Measurements from ENCODE around the gene XPO5. TPM values are rescaled to one million over a fixed set of nuclear protein-coding genes. Genes with fewer than 3 reads are reported as not detected.
"Not testable (repeated sequence)": the region's sequence is repeated elsewhere in the genome, so short reads cannot be mapped to it uniquely, and the experiment has no call there.

XPO5 gene
- total and polyA plus RNA-seq, 4 donors = 27.4 to 48.9 (median 40.4) TPM

DNA sequence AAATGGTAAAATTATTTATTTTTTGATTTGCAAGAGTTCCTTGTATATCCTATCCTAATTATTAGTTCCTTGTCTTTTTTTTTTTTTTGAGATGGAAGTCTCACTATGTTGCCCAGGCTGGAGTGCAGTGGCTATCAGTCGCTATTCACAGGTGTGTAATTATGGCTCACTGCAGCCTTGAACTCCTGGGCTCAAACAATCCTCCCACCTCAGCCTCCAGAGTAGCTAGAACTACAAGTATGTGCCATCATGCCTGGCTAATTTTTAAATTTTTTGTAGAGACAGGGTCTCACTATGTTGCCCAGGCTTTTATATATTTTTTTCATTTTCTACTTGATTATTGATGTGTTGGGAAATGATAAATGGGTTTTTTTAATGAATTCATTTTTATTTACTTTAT is 13.7 kb upstream of the XPO5 start:
- H3K36me3 ChIP-seq (ENCODE audit: control insufficient read depth, insufficient read depth, low read length) = peaks cover 31% of the 10 kb centered on the region
- not testable (repeated sequence) for H3K9me3 ChIP-seq (ENCODE audit: control insufficient read depth, insufficient read depth, low read length); H3K27ac ChIP-seq (ENCODE audit: low read depth, low read length); DNase-seq (ENCODE audit: low read depth in 4 of 6, low spot score in 6 of 6); H3K4me3 ChIP-seq (ENCODE audit: low read depth, low read length); H3K27me3 ChIP-seq (ENCODE audit: control insufficient read depth, insufficient read depth, low read length); H3K4me1 ChIP-seq (ENCODE audit: control insufficient read depth, insufficient read depth, low read length)
- no CpG with 5 or more reads among the region's 1 CpG for WGBS (ENCODE audit: insufficient coverage)

DNA sequence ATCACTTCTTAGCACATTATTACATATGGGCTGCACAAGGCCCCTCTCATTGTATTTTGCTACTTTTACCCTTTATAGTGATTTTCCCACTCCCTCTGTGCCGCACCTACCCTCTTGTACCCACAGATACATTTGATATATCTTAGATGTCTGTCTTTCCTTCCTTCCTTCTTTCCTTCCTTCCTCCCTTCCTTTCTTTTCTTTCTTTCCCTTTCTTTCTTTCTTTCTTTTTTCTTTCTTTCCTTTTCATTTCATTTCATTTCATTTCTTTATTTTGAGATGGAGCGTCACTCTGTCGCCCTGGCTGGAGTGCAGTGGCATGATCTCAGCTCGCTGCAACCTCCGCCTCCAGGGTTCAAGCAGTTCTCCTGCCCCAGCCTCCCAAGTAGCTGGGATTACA is 12.4 kb upstream of the XPO5 start:
- H3K27ac ChIP-seq (ENCODE audit: low read depth, low read length) = no peak overlapping the region
- H3K9me3 ChIP-seq (ENCODE audit: control insufficient read depth, insufficient read depth, low read length) = no peaks in the 10 kb centered on the region
- no peaks in the 10 kb centered on the region for H3K4me1 ChIP-seq (ENCODE audit: control insufficient read depth, insufficient read depth, low read length)
- peaks cover 40% of the 10 kb centered on the region for H3K36me3 ChIP-seq (ENCODE audit: control insufficient read depth, insufficient read depth, low read length)
- 93% methylated on average over 5 of the region's 5 CpGs for WGBS (ENCODE audit: insufficient coverage)
- DNase-seq (ENCODE audit: low read depth in 4 of 6, low spot score in 6 of 6) = no peak
- no peak overlapping the region for H3K4me3 ChIP-seq (ENCODE audit: low read depth, low read length)
- H3K27me3 ChIP-seq (ENCODE audit: control insufficient read depth, insufficient read depth, low read length) = no peaks in the 10 kb centered on the region

DNA sequence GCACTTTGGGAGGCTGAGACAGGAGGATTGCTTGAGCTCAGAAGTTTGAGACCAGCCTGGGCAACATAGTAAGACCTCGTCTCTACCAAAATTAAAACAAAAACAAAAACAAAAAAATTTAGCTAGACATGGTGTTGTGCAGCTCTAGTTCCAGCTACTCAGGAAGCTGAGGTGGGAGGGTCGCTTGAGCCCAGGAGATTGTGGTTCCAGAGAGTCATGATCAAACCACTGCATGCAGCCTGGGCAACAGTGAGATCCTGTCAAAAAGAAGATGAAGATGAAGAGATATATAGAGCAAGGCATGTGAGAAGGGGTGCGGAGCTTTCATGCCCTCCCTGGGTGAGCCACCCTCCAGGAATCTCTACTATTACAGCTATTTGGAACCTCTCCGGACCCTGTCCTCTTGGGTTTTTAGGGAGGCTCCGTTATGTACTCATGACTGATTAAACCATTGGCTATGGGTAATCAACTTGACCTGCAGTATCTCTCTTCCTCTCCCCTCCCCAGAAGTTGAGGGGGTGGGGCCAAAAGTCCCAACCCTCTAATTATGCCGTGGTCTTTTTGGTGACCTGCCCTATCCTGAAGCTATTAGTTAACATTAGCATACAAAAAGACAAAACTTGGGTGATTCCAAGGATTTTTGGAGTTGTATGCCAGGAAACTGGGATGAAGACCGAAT is 9.2 kb upstream of the XPO5 start:
- no peak overlapping the region for H3K4me3 ChIP-seq (ENCODE audit: low read depth, low read length)
- peaks cover 40% of the 10 kb centered on the region for H3K36me3 ChIP-seq (ENCODE audit: control insufficient read depth, insufficient read depth, low read length)
- no peak overlapping the region for H3K27ac ChIP-seq (ENCODE audit: low read depth, low read length)
- no peaks in the 10 kb centered on the region for H3K4me1 ChIP-seq (ENCODE audit: control insufficient read depth, insufficient read depth, low read length)
- no peaks in the 10 kb centered on the region for H3K9me3 ChIP-seq (ENCODE audit: control insufficient read depth, insufficient read depth, low read length)
- H3K27me3 ChIP-seq (ENCODE audit: control insufficient read depth, insufficient read depth, low read length) = no peaks in the 10 kb centered on the region
- DNase-seq (ENCODE audit: low read depth in 4 of 6, low spot score in 6 of 6) = no peak
- 87% methylated on average over 1 of the region's 7 CpGs for WGBS (ENCODE audit: insufficient coverage)

DNA sequence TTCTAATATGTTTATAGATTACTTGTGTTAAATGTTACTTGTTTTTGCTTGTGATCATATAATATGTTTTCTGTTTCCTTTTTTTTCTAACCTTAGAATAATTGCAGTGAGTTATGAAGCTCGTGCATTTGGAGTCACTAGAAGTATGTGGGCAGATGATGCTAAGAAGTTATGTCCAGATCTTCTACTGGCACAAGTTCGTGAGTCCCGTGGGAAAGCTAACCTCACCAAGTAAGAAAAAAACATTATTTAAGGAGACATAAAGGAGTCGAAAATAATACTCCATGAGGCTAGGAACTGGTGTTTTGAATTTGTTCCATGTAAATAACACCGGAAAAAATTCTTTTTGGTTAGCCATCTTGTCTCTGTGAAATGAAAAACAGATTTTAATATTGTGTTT is 7.1 kb upstream of the XPO5 start:
- no peaks in the 10 kb centered on the region for H3K27me3 ChIP-seq (ENCODE audit: control insufficient read depth, insufficient read depth, low read length)
- no peaks in the 10 kb centered on the region for H3K9me3 ChIP-seq (ENCODE audit: control insufficient read depth, insufficient read depth, low read length)
- peaks cover 30% of the 10 kb centered on the region for H3K36me3 ChIP-seq (ENCODE audit: control insufficient read depth, insufficient read depth, low read length)
- no peak for DNase-seq (ENCODE audit: low read depth in 4 of 6, low spot score in 6 of 6)
- no peak overlapping the region for H3K4me3 ChIP-seq (ENCODE audit: low read depth, low read length)
- H3K4me1 ChIP-seq (ENCODE audit: control insufficient read depth, insufficient read depth, low read length) = peaks cover 4% of the 10 kb centered on the region
- whole genome bisulfite sequencing (ENCODE audit: insufficient coverage) = no CpG with 5 or more reads among the region's 5 CpGs
- H3K27ac ChIP-seq (ENCODE audit: low read depth, low read length) = no peak overlapping the region

DNA sequence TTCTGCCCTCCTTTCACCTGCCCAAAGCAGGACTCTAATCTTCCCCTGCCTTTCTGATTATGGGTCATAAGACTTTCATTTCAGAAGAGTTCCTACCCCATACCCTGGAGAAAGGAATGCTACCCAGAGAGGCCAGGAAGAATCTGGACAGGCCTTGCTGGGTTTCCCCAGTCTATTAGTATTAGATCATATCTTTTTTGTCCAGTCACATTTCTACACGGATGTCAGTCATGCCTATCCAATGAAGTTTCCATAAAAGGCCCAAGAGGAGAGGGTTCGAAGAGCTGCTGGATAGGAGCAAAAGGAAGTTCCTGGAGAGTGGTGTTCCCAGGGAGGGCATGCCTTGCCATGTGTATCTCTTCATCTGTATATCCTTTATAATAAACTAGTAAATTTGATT is 3.3 kb upstream of the XPO5 start:
- peaks cover 16% of the 10 kb centered on the region for H3K4me1 ChIP-seq (ENCODE audit: control insufficient read depth, insufficient read depth, low read length)
- no peaks in the 10 kb centered on the region for H3K27me3 ChIP-seq (ENCODE audit: control insufficient read depth, insufficient read depth, low read length)
- no peak for DNase-seq (ENCODE audit: low read depth in 4 of 6, low spot score in 6 of 6)
- no peak overlapping the region for H3K4me3 ChIP-seq (ENCODE audit: low read depth, low read length)
- WGBS (ENCODE audit: insufficient coverage) = no CpG with 5 or more reads among the region's 2 CpGs
- H3K9me3 ChIP-seq (ENCODE audit: control insufficient read depth, insufficient read depth, low read length) = no peaks in the 10 kb centered on the region
- no peak overlapping the region for H3K27ac ChIP-seq (ENCODE audit: low read depth, low read length)
- peaks cover 5% of the 10 kb centered on the region for H3K36me3 ChIP-seq (ENCODE audit: control insufficient read depth, insufficient read depth, low read length)

DNA sequence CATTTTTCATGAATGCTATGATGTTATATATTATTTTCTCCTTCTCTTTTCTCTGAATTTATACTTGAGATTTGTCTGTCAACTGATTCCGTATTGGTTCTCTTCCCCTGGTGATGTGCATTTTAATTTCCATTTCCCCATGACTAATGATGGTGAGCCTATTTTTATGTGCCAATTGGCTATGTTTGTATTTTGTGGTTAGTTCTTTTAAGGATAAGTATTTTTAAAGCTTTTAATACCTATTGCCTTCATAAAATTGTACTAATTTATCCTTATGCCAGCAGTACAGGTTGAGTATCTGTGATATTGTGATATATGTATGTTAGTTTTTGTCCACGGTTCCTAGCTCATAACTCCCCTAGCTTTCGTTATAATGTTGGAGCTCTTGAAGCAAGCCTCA is 2.9 kb upstream of the XPO5 start:
- peaks cover 16% of the 10 kb centered on the region for H3K4me1 ChIP-seq (ENCODE audit: control insufficient read depth, insufficient read depth, low read length)
- H3K4me3 ChIP-seq (ENCODE audit: low read depth, low read length) = no peak overlapping the region
- no peak overlapping the region for H3K27ac ChIP-seq (ENCODE audit: low read depth, low read length)
- peaks cover 2% of the 10 kb centered on the region for H3K36me3 ChIP-seq (ENCODE audit: control insufficient read depth, insufficient read depth, low read length)
- no peak for DNase-seq (ENCODE audit: low read depth in 4 of 6, low spot score in 6 of 6)
- no CpG with 5 or more reads among the region's 3 CpGs for WGBS (ENCODE audit: insufficient coverage)
- no peaks in the 10 kb centered on the region for H3K9me3 ChIP-seq (ENCODE audit: control insufficient read depth, insufficient read depth, low read length)
- no peaks in the 10 kb centered on the region for H3K27me3 ChIP-seq (ENCODE audit: control insufficient read depth, insufficient read depth, low read length)

DNA sequence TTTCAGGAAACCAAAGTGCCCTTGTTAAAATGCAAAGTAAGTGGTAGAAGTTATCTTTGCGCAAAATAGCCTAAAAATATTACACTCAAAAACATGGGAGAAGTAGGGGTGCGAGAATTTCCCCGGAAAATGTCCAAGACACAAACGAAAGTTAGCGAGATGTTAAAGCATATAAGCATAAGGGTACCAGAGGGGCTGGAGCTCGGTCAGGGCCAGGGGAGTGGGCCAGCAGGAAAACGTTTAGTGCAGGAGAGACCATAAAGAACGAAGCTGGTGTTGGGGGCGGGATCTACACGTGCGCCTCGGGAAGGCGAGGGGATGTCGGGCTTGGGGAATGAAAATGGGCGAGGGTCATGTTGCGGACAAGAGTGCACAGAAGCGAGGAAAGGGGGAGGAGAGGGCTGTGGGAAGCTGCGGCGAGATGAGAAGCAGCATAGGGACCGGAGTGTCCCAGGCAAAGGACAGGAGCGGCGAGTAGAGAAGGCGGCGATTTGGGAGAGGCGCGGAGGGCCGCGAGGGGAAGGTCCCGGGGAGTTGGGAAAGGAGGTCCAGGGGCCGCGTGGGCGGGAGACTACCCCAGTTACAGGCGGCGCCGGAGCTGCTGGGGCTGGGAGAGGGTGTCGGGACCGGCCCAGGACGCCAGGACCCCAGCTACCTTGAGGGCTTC is 600 bp downstream of the XPO5 start:
- 0% methylated on average over 38 of the region's 38 CpGs for WGBS (ENCODE audit: insufficient coverage)
- H3K27ac ChIP-seq (ENCODE audit: low read depth, low read length) = peak overlapping the region; percentile 47
- peak in 4 of 6 donors; percentile 1 to 34 (median 3) for DNase-seq (ENCODE audit: low read depth in 4 of 6, low spot score in 6 of 6)
- H3K9me3 ChIP-seq (ENCODE audit: control insufficient read depth, insufficient read depth, low read length) = no peaks in the 10 kb centered on the region
- no peaks in the 10 kb centered on the region for H3K27me3 ChIP-seq (ENCODE audit: control insufficient read depth, insufficient read depth, low read length)
- H3K4me3 ChIP-seq (ENCODE audit: low read depth, low read length) = peak overlapping the region; percentile 96
- peaks cover 16% of the 10 kb centered on the region for H3K4me1 ChIP-seq (ENCODE audit: control insufficient read depth, insufficient read depth, low read length)
- H3K36me3 ChIP-seq (ENCODE audit: control insufficient read depth, insufficient read depth, low read length) = peaks cover 9% of the 10 kb centered on the region

DNA sequence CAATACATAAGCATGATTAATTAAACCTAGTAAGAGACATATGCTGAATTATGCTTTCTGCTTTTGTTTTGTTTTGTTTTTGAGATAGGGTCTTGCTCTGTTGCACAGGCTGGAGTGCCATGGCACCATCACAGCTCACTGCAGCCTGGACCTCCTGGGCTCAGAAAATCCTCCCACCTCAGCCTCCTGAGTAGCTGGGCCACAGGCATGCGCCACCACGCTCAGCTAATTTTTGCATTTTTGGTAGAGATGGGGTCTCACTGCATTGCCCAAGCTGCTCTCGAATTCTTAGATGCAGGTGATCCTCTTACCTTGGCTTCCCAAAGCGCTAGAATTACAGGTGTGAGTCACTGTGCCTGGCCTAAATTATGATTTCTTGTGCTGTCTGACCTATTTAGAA is 3.8 kb downstream of the XPO5 start:
- H3K9me3 ChIP-seq (ENCODE audit: control insufficient read depth, insufficient read depth, low read length) = no peaks in the 10 kb centered on the region
- no peak for DNase-seq (ENCODE audit: low read depth in 4 of 6, low spot score in 6 of 6)
- H3K27me3 ChIP-seq (ENCODE audit: control insufficient read depth, insufficient read depth, low read length) = no peaks in the 10 kb centered on the region
- WGBS (ENCODE audit: insufficient coverage) = 90% methylated on average over 2 of the region's 4 CpGs
- H3K4me1 ChIP-seq (ENCODE audit: control insufficient read depth, insufficient read depth, low read length) = peaks cover 7% of the 10 kb centered on the region
- no peak overlapping the region for H3K27ac ChIP-seq (ENCODE audit: low read depth, low read length)
- no peak overlapping the region for H3K4me3 ChIP-seq (ENCODE audit: low read depth, low read length)
- peaks cover 33% of the 10 kb centered on the region for H3K36me3 ChIP-seq (ENCODE audit: control insufficient read depth, insufficient read depth, low read length)

DNA sequence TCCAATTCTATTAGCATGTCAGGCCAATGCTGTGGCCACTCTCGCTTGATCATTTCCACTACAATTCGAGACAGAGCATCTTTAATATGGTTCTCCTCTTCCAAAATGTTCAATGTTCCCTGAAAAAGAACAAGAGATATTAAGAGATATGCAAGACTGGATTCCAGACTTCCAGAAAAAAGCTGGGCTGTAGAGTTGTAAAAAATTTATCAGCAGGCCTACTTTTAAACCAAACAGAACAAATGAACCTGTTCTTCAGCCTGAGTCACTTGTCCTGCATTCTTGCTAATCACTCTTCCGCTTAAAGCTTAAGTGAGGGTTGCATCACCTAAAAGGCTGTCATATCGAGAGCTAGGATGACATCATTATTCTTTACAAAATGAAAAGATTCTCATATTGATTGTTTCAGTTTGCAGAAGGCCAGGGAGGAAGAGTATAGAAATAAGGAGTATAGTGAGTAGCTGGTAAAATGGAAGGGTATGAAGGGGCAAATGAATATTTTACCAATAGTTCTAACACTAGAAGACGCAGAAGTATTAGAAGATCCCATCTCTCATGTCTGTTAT is 4.9 kb downstream of the XPO5 start:
- no peak for DNase-seq (ENCODE audit: low read depth in 4 of 6, low spot score in 6 of 6)
- WGBS (ENCODE audit: insufficient coverage) = no CpG with 5 or more reads among the region's 5 CpGs
- H3K36me3 ChIP-seq (ENCODE audit: control insufficient read depth, insufficient read depth, low read length) = peaks cover 39% of the 10 kb centered on the region

DNA sequence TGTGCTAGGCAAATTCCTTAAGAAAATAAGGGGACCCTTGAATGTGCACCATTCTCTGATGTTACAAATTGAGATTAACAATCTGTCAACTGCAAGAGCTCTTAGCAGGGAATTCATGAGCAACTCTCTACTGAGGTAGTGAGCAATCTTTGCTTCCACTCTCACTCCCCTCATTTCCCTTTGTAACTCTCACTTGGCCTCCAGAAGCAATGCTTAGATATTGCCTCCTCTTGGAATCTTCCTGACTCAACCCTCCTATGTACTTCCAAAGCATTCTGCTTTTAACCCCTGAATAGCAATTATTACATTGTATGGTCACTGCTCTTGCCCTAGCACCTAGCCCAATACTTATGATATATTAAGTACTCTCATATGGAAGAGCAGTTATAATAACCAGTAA is 16.5 kb downstream of the XPO5 start:
- no peak for DNase-seq (ENCODE audit: low read depth in 4 of 6, low spot score in 6 of 6)
- no peak overlapping the region for H3K4me3 ChIP-seq (ENCODE audit: low read depth, low read length)
- no peaks in the 10 kb centered on the region for H3K4me1 ChIP-seq (ENCODE audit: control insufficient read depth, insufficient read depth, low read length)
- H3K27ac ChIP-seq (ENCODE audit: low read depth, low read length) = no peak overlapping the region
- H3K36me3 ChIP-seq (ENCODE audit: control insufficient read depth, insufficient read depth, low read length) = peaks cover 54% of the 10 kb centered on the region
- no peaks in the 10 kb centered on the region for H3K27me3 ChIP-seq (ENCODE audit: control insufficient read depth, insufficient read depth, low read length)
- H3K9me3 ChIP-seq (ENCODE audit: control insufficient read depth, insufficient read depth, low read length) = no peaks in the 10 kb centered on the region

More for the DNA sequence above, 4.9 kb downstream of the XPO5 start:
- Histone ChIP-seq H3K4me3 (ENCODE audit: low read depth, low read length) (no peak overlapping the region), H3K27me3 (ENCODE audit: control insufficient read depth, insufficient read depth, low read length) (no peaks in the 10 kb centered on the region), H3K9me3 (ENCODE audit: control insufficient read depth, insufficient read depth, low read length) (no peaks in the 10 kb centered on the region), H3K4me1 (ENCODE audit: control insufficient read depth, insufficient read depth, low read length) (peaks cover 3% of the 10 kb centered on the region), H3K27ac (ENCODE audit: low read depth, low read length) (no peak overlapping the region)

All from spinal cord (tissue), 10 donors.